ENCODE measurements around the gene RALGAPA2.

The RALGAPA2 gene

GRCh38 chr20:20425823-20426654 lies 286.4 kb downstream of the RALGAPA2 start:
- DNase-seq = no peak
- TF ChIP-seq CTCF (IDR thresholded peaks at IDR 0.05) = no peak
- peaks cover 4% of the 10 kb centered on the region for H3K27me3 Mint-ChIP-seq (ENCODE audit: low read depth, poor library complexity)
- no peaks in the 10 kb centered on the region for H3K4me1 Mint-ChIP-seq
- H3K27ac Mint-ChIP-seq = no peak overlapping the region
- no peaks in the 10 kb centered on the region for H3K9me3 Mint-ChIP-seq
- H3K36me3 Mint-ChIP-seq (ENCODE audit: low read depth) = peaks cover 1% of the 10 kb centered on the region
- no peak overlapping the region for H3K4me3 Mint-ChIP-seq

GRCh38 chr20:20423117-20423516 lies 289.3 kb downstream of the RALGAPA2 start:
- TF ChIP-seq CTCF (IDR thresholded peaks at IDR 0.05) = no peak
- Mint-ChIP-seq H3K27ac (no peak overlapping the region), H3K4me3 (no peak overlapping the region), H3K27me3 (ENCODE audit: low read depth, poor library complexity) (peaks cover 8% of the 10 kb centered on the region), H3K36me3 (ENCODE audit: low read depth) (peaks cover 8% of the 10 kb centered on the region), H3K4me1 (no peaks in the 10 kb centered on the region), H3K9me3 (no peaks in the 10 kb centered on the region)
- DNase-seq = no peak

GRCh38 chr20:20417876-20418676 lies 294.4 kb downstream of the RALGAPA2 start:
- Mint-ChIP-seq H3K9me3 (no peaks in the 10 kb centered on the region), H3K4me3 (no peak overlapping the region), H3K27me3 (ENCODE audit: low read depth, poor library complexity) (peaks cover 18% of the 10 kb centered on the region), H3K36me3 (ENCODE audit: low read depth) (peaks cover 14% of the 10 kb centered on the region), H3K27ac (no peak overlapping the region), H3K4me1 (peaks cover 21% of the 10 kb centered on the region)
- no peak for TF ChIP-seq CTCF (IDR thresholded peaks at IDR 0.05)
- DNase-seq = no peak

- Mint-ChIP-seq H3K27ac (no peak overlapping the region), H3K4me3 (no peak overlapping the region), H3K4me1 (peaks cover 49% of the 10 kb centered on the region), H3K36me3 (ENCODE audit: low read depth) (peaks cover 10% of the 10 kb centered on the region), H3K27me3 (ENCODE audit: low read depth, poor library complexity) (peaks cover 43% of the 10 kb centered on the region), H3K9me3 (no peaks in the 10 kb centered on the region)
- no peak for TF ChIP-seq CTCF (IDR thresholded peaks at IDR 0.05)
- DNase-seq = no peak
Measured at GRCh38 chr20:20415321-20415720, 297.1 kb downstream of the RALGAPA2 start.

GRCh38 chr20:20414640-20415220 lies 297.7 kb downstream of the RALGAPA2 start:
- no peak overlapping the region for H3K4me3 Mint-ChIP-seq
- no peak for TF ChIP-seq CTCF (IDR thresholded peaks at IDR 0.05)
- H3K9me3 Mint-ChIP-seq = no peaks in the 10 kb centered on the region
- H3K27me3 Mint-ChIP-seq (ENCODE audit: low read depth, poor library complexity) = peaks cover 42% of the 10 kb centered on the region
- H3K36me3 Mint-ChIP-seq (ENCODE audit: low read depth) = peaks cover 10% of the 10 kb centered on the region
- no peak for DNase-seq
- H3K27ac Mint-ChIP-seq = peak overlapping the region; percentile 21
- H3K4me1 Mint-ChIP-seq = peaks cover 49% of the 10 kb centered on the region

All from nephron progenitor cell (in vitro differentiated cells).